Testis (tissue), 3 donors: Measurements from ENCODE around the gene MRPL10. TPM values are rescaled to one million over a fixed set of nuclear protein-coding genes. Genes with fewer than 3 reads are reported as not detected.

Experiments used
- DNase-seq: peaks from one replicate; pipeline ENCODE4 v3.0.0-alpha.2; 2019
- H3K27ac ChIP-seq, 2 donors: fragments of 200-600 bp; sonication (generic); one replicate each; pipeline ENCODE4 v1.5.1; 2019
- H3K27me3 ChIP-seq: fragments of 200-600 bp; sonication (generic); one replicate; pipeline ENCODE4 v1.5.1; 2019
- H3K36me3 ChIP-seq: fragments of 200-600 bp; sonication (generic); one replicate; pipeline ENCODE4 v1.5.1; 2017; ENCODE audit warnings: low read depth; ENCODE audit errors: missing control alignments
- H3K4me1 ChIP-seq: fragments of 200-600 bp; sonication (generic); one replicate; pipeline ENCODE4 v1.5.1; 2019
- H3K4me3 ChIP-seq, 2 donors: fragments of 200-600 bp; sonication (generic); one replicate each; pipeline ENCODE4 v1.5.1; 2017 to 2019
- H3K9me3 ChIP-seq: fragments of 200-600 bp; sonication (generic); one replicate; pipeline ENCODE4 v1.5.1; 2017
- CTCF ChIP-seq, 3 experiments: fragments of 450-650 bp in 2 of 3; fragments of 200-600 bp in 1 of 3; sonication (generic) in 1 of 3; IDR thresholded peaks; one replicate each; pipeline ENCODE4 v1.5.1; 2016 to 2019; ENCODE audit warnings: antibody characterized with exemption in 3 of 3, mild to moderate bottlenecking in 2 of 3, moderate library complexity in 1 of 3
- POLR2A ChIP-seq: fragments of 450-650 bp; IDR thresholded peaks from one replicate; pipeline ENCODE4 v1.6.1; 2017; ENCODE audit warnings: antibody characterized with exemption, mild to moderate bottlenecking, moderate library complexity
- WGBS, 2 donors: methylation state at CpG; one replicate each; pipeline ENCODE4 v1.1.5; 2018; 5-methylcytosine and 5-hydroxymethylcytosine counted together
- intact Hi-C: fragments of 100-400 bp; cut with DNase I; formaldehyde crosslinking; loops from one replicate; pipeline ENCODE4 v1.15.1; 2023; ENCODE audit warnings: low total_unique reads
- polyA plus RNA-seq: library from polyadenylated mRNA; stranded (reverse); fragments of 350-450 nt; fragmentation: Illumina TruSeq; extraction: RNeasy Lipid Tissue Mini Kit (QIAGEN cat#74804); gene quantifications from one replicate; pipeline ENCODE4 v1.2.3, GENCODE V29; 2014; ENCODE audit warnings: low read depth, low replicate concordance; ENCODE audit not compliant: insufficient read depth
- total RNA-seq, 2 donors: library from RNA; depleted of rRNA; stranded (reverse); fragments of >200 nt; gene quantifications; one replicate each; pipeline ENCODE4 v1.2.3, GENCODE V29; 2016

Gene MRPL10
- total and polyA plus RNA-seq, 3 donors from 2014 or later = 47.1 to 51.5 (median 47.4) TPM

- H3K27ac ChIP-seq = no peak overlapping the region
- no peaks in the 10 kb centered on the region for H3K9me3 ChIP-seq
- no peak for DNase-seq
- no peaks in the 10 kb centered on the region for H3K36me3 ChIP-seq
- H3K4me1 ChIP-seq = no peaks in the 10 kb centered on the region
- no peaks in the 10 kb centered on the region for H3K27me3 ChIP-seq
- no peak for TF ChIP-seq POLR2A
- no peak for TF ChIP-seq CTCF (IDR thresholded peaks at IDR 0.05)
- intact Hi-C loops = no loop called here
- no peak overlapping the region for H3K4me3 ChIP-seq
- WGBS, 2 donors = 70 to 78% methylated on average over 6 of the region's 6 CpGs
Observed at GRCh38 chr17:47792979-47793378, 38.4 kb downstream of the MRPL10 start.

- WGBS, 2 donors = 83 to 90% methylated on average over 1 of the region's 1 CpG
- no peak for DNase-seq
- TF ChIP-seq CTCF (IDR thresholded peaks at IDR 0.05) (no peak), POLR2A (no peak)
- intact Hi-C loops = no loop called here
- Histone ChIP-seq H3K27ac (no peak overlapping the region), H3K4me3 (no peak overlapping the region), H3K4me1 (no peaks in the 10 kb centered on the region), H3K36me3 (no peaks in the 10 kb centered on the region), H3K9me3 (no peaks in the 10 kb centered on the region), H3K27me3 (no peaks in the 10 kb centered on the region)
Observed at GRCh38 chr17:47792457-47792856, 38.9 kb downstream of the MRPL10 start.

GRCh38 chr17:47791025-47791424 is 40.3 kb downstream of the MRPL10 start:
- intact Hi-C loops = no loop called here
- no peak for DNase-seq
- H3K27me3 ChIP-seq = no peaks in the 10 kb centered on the region
- no peak overlapping the region for H3K4me3 ChIP-seq
- WGBS, 2 donors = 40 to 42% methylated on average over 3 of the region's 3 CpGs
- H3K4me1 ChIP-seq = no peaks in the 10 kb centered on the region
- no peaks in the 10 kb centered on the region for H3K36me3 ChIP-seq
- TF ChIP-seq POLR2A (no peak), CTCF (IDR thresholded peaks at IDR 0.05) (no peak)
- H3K27ac ChIP-seq = no peak overlapping the region
- H3K9me3 ChIP-seq = no peaks in the 10 kb centered on the region

- intact Hi-C loops = no loop called here
- Histone ChIP-seq H3K4me3 (peak overlapping the region; percentile 43 to 48), H3K27me3 (no peaks in the 10 kb centered on the region), H3K4me1 (no peaks in the 10 kb centered on the region), H3K27ac (no peak overlapping the region), H3K9me3 (no peaks in the 10 kb centered on the region), H3K36me3 (no peaks in the 10 kb centered on the region)
- 1 to 3% methylated on average over 21 to 55 of the region's 70 CpGs for WGBS, 2 donors
- DNase-seq = peak; percentile 66
- peak in 2 of 3 experiments; percentile 21 to 38 for TF ChIP-seq CTCF (IDR thresholded peaks at IDR 0.05)
- no peak for TF ChIP-seq POLR2A
Observed at GRCh38 chr17:47789611-47790561, 41.5 kb downstream of the MRPL10 start.
